K562 (cell line): ENCODE data around the gene AGO4. TPM values are rescaled to one million over a fixed set of nuclear protein-coding genes. Genes with fewer than 3 reads are reported as not detected.

Experiments used
- AFF4 ChIP-seq: sonication (generic); formaldehyde crosslinking; IDR thresholded peaks from 2 replicates; pipeline ENCODE4 v1.8.0; 2023; ENCODE audit warnings: mild to moderate bottlenecking, missing genetic modification reagents
- BCLAF1 ChIP-seq, 2 experiments: fragments of 450-650 bp in 1 of 2; IDR thresholded peaks; 2 replicates each; pipeline ENCODE4 v1.6.1; 2011 to 2017; ENCODE audit warnings: low read depth in 2 of 2, antibody characterized with exemption in 1 of 2, borderline replicate concordance in 1 of 2, low read length in 1 of 2, mild to moderate bottlenecking in 1 of 2, mixed read lengths in 1 of 2; ENCODE audit not compliant: control insufficient read depth in 1 of 2
- JUNB ChIP-seq: fragments of 450-650 bp; formaldehyde crosslinking; conservative IDR thresholded peaks from 2 replicates; pipeline ENCODE4 v1.4.0; 2020; ENCODE audit warnings: mild to moderate bottlenecking
- KAT7 ChIP-seq: sonication (generic); formaldehyde crosslinking; IDR thresholded peaks from 2 replicates; pipeline ENCODE4 v1.8.0; 2022; ENCODE audit warnings: missing genetic modification reagents, mild to moderate bottlenecking, borderline replicate concordance
- NCOR1 ChIP-seq: fragments of 450-650 bp; IDR thresholded peaks from 2 replicates; pipeline ENCODE4 v1.6.1; 2016; ENCODE audit warnings: mild to moderate bottlenecking, moderate library complexity
- NRF1 ChIP-seq, 2 experiments: fragments of 450-650 bp; IDR thresholded peaks in 1 of 2; conservative IDR thresholded peaks in 1 of 2; 2 replicates each; pipeline ENCODE4 v1.6.1; 2014; ENCODE audit warnings: mild to moderate bottlenecking in 2 of 2
- PHF8 ChIP-seq: fragments of 200-600 bp; sonication (generic); IDR thresholded peaks from 2 replicates; pipeline ENCODE4 v1.6.1; 2012; ENCODE audit warnings: mixed run types, mild to moderate bottlenecking, inconsistent platforms, low read length, moderate library complexity, borderline replicate concordance
- SIN3A ChIP-seq, 2 experiments: fragments of 150-350 bp in 1 of 2; IDR thresholded peaks; 2 replicates each; pipeline ENCODE4 v1.6.1; 2011 to 2016; ENCODE audit warnings: borderline replicate concordance in 2 of 2, low read depth in 2 of 2, low read length in 2 of 2, mild to moderate bottlenecking in 2 of 2, moderate library complexity in 2 of 2; ENCODE audit not compliant: control insufficient read depth in 1 of 2
- SMAD3 ChIP-seq: fragments of 450-650 bp; formaldehyde crosslinking; conservative IDR thresholded peaks from 2 replicates; pipeline ENCODE4 v1.4.0; 2020; ENCODE audit warnings: mild to moderate bottlenecking
- TEAD2 ChIP-seq: fragments of 450-650 bp; IDR thresholded peaks from 2 replicates; pipeline ENCODE4 v1.6.1; 2016; ENCODE audit warnings: missing genetic modification characterization, control low read depth, missing compliant biosample characterization
- ZBTB11 ChIP-seq, 3 experiments: fragments of 200-800 bp in 1 of 3; fragments of 250-450 bp in 1 of 3; fragments of 450-650 bp in 1 of 3; sonication (Bioruptor Pico) in 1 of 3; sonication (Bioruptor generic) in 1 of 3; formaldehyde crosslinking in 1 of 3; IDR thresholded peaks; 2 replicates each; pipeline versions ENCODE4 v1.6.1 to v1.8.0; 2016 to 2022; ENCODE audit warnings: mild to moderate bottlenecking in 2 of 3, missing genetic modification characterization in 2 of 3, missing compliant biosample characterization in 1 of 3, moderate library complexity in 1 of 3
- ZNF354B ChIP-seq: fragments of 250-450 bp; sonication (Bioruptor Pico); IDR thresholded peaks from 2 replicates; pipeline ENCODE4 v1.4.0; 2020
- ZNF431 ChIP-seq: sonication (generic); formaldehyde crosslinking; IDR thresholded peaks from 2 replicates; pipeline ENCODE4 v1.8.0; 2022; ENCODE audit warnings: mild to moderate bottlenecking, missing genetic modification reagents
- ZNF511 ChIP-seq: sonication (generic); formaldehyde crosslinking; IDR thresholded peaks from 2 replicates; pipeline ENCODE4 v1.8.0; 2022; ENCODE audit warnings: mild to moderate bottlenecking, missing genetic modification reagents
- polyA plus RNA-seq, 8 experiments: library from polyadenylated mRNA; depleted of rRNA in 4 of 8; stranded (reverse) in 5 of 8; unstranded in 3 of 8; fragments of >200 nt; fragmentation: Nextera tagmentation in 2 of 8; fragmentation: Illumina TruSeq in 1 of 8; extraction: Ambion mirVana in 2 of 8; extraction: Trizol in 1 of 8; gene quantifications; 2 replicates each; pipeline versions ENCODE4 v1.2.1 to v1.2.3, GENCODE V29; 2011 to 2014; ENCODE audit warnings: inconsistent platforms in 1 of 8, missing spikeins in 1 of 8
- total RNA-seq, 7 experiments: library from RNA; depleted of rRNA in 6 of 7; stranded (reverse); fragments of >200 nt in 6 of 7; fragmentation: Illumina TruSeq in 2 of 7; extraction: Trizol in 2 of 7; gene quantifications; 2 replicates each; pipeline versions ENCODE4 v1.2.1 to v1.2.3, GENCODE V29; 2011 to 2021; ENCODE audit warnings: low replicate concordance in 1 of 7

Gene AGO4
- total and polyA plus RNA-seq, 9 of the 15 experiments (the other 6 are each of a cell fraction or from before 2014, with no cell fraction given) = 1.3 to 10.5 (median 6.5) TPM

GRCh38 chr1:35882945-35883634, 75.3 kb downstream of the AGO4 start, which contains the start of gene AGO1 (continued):
- no peak for TF ChIP-seq BCLAF1 (IDR thresholded peaks at IDR 0.05; ENCODE audit: borderline replicate concordance in 1 of 2, control insufficient read depth in 1 of 2, low read depth in 2 of 2, low read length in 1 of 2)
- peak; percentile 87; the same call in 1 of the 2 replicates for TF ChIP-seq PHF8
- peak; percentile 54; the same call in 1 of the 2 replicates for TF ChIP-seq AFF4
- peak; percentile 8 to 48; a peak in 1 of 4 replicates for TF ChIP-seq SIN3A (IDR thresholded peaks at IDR 0.05; ENCODE audit: borderline replicate concordance in 2 of 2, control insufficient read depth in 1 of 2, low read depth in 2 of 2, low read length in 2 of 2)
- peak; percentile 95 to 96 for TF ChIP-seq NRF1 (conservative IDR thresholded peaks at IDR 0.05 in 1 of 2, IDR thresholded peaks at IDR 0.05 in 1 of 2)
- no peak for TF ChIP-seq ZNF354B (CRISPR knock-in tag)
- peak; percentile 55; the same call in 1 of the 2 replicates for TF ChIP-seq SMAD3 (CRISPR knock-in tag)
- TF ChIP-seq NCOR1 = no peak
- TF ChIP-seq ZNF511 (CRISPR knock-in tag) = peak; percentile 20; the same call in 1 of the 2 replicates
- TF ChIP-seq TEAD2 (tag) = no peak
- TF ChIP-seq KAT7 (CRISPR knock-in tag) = peak; percentile 29; the same call in 1 of the 2 replicates
- TF ChIP-seq JUNB = no peak
- no peak for TF ChIP-seq ZNF431 (CRISPR knock-in tag)
- peak in 2 of 3 experiments; percentile 51 to 80; a peak in 2 of 6 replicates for TF ChIP-seq ZBTB11 (CRISPR knock-in tag; IDR thresholded peaks at IDR 0.05)
